B cell (primary cell): Measurements from ENCODE around the gene RIBC1.

Experiments used
- CTCF ChIP-seq: fragments of 200-600 bp; IDR thresholded peaks from one replicate; pipeline ENCODE4 v1.8.0; 2022; ENCODE audit warnings: antibody characterized with exemption, mild to moderate bottlenecking
- EZH2 ChIP-seq: IDR thresholded peaks from 2 replicates; pipeline ENCODE4 v1.6.1; 2012; ENCODE audit warnings: borderline replicate concordance, low read depth, mild to moderate bottlenecking, moderate library complexity, low read length; ENCODE audit not compliant: insufficient read depth, poor library complexity, severe bottlenecking

- TF ChIP-seq CTCF (peak; percentile 71), EZH2 (no peak)
Observed at GRCh38 chrX:53435997-53436396, 13.3 kb downstream of the RIBC1 start.
